GM23338 (cell line): ENCODE measurements around the gene REPS1.

Experiments used
- CTCF ChIP-seq, 2 experiments: fragments of 200-600 bp in 1 of 2; sonication (generic) in 1 of 2; conservative IDR thresholded peaks; 2 replicates each; pipeline versions ENCODE4 v1.5.1 to v1.6.1; 2016 to 2017; ENCODE audit warnings: antibody characterized with exemption in 2 of 2, low read depth in 2 of 2, mild to moderate bottlenecking in 2 of 2, moderate library complexity in 1 of 2
- EZH2 ChIP-seq: fragments of 200-600 bp; sonication (generic); IDR thresholded peaks from one replicate; pipeline ENCODE4 v1.8.0; 2017; ENCODE audit warnings: antibody characterized with exemption, mild to moderate bottlenecking, low read depth; ENCODE audit not compliant: unreplicated experiment
- EZH2phosphoT487 ChIP-seq: fragments of 200-600 bp; sonication (generic); IDR thresholded peaks from one replicate; pipeline ENCODE4 v1.8.1; 2018; ENCODE audit warnings: antibody characterized with exemption; ENCODE audit not compliant: unreplicated experiment
- POLR2AphosphoS5 ChIP-seq: IDR thresholded peaks from 2 replicates; pipeline ENCODE4 v1.6.1; 2016; ENCODE audit warnings: antibody characterized with exemption, low read depth
- TF ChIP-seq, protein P1 (sequence below): IDR thresholded peaks from 2 replicates; pipeline ENCODE4 v1.6.1; 2016; ENCODE audit warnings: antibody characterized with exemption
- TF ChIP-seq, protein P2 (sequence below): IDR thresholded peaks from one replicate; pipeline ENCODE4 v1.6.1; 2018; ENCODE audit warnings: antibody characterized with exemption; ENCODE audit not compliant: unreplicated experiment

DNA sequence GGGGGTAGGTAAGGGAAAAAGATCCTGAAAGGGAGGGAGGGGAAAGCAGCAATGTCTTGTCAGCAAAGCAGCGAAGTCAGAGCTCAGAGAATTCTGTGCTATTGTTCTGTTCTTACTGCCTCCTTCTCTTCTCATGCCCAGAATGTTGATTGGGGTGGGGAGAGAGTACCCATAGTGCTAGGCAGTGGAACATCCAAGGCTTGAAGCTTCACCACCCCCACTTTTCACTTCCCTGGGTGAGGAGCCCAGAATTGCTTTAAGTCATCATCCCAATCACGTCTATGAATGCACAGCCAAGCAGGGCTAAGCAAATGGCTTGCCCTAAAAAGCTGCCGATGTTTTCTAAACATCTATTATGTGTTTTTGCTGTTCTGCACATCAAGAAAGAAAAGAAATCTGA, 16.5 kb downstream of the REPS1 start:
- no peak for TF ChIP-seq CTCF (conservative IDR thresholded peaks at IDR 0.05; ENCODE audit: low read depth in 2 of 2)
- TF ChIP-seq POLR2AphosphoS5 = no peak
- TF ChIP-seq EZH2 = no peak
- TF ChIP-seq EZH2phosphoT487 = no peak
- TF ChIP-seq, protein P1, sequence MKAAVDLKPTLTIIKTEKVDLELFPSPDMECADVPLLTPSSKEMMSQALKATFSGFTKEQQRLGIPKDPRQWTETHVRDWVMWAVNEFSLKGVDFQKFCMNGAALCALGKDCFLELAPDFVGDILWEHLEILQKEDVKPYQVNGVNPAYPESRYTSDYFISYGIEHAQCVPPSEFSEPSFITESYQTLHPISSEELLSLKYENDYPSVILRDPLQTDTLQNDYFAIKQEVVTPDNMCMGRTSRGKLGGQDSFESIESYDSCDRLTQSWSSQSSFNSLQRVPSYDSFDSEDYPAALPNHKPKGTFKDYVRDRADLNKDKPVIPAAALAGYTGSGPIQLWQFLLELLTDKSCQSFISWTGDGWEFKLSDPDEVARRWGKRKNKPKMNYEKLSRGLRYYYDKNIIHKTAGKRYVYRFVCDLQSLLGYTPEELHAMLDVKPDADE = no peak
- TF ChIP-seq, protein P2, sequence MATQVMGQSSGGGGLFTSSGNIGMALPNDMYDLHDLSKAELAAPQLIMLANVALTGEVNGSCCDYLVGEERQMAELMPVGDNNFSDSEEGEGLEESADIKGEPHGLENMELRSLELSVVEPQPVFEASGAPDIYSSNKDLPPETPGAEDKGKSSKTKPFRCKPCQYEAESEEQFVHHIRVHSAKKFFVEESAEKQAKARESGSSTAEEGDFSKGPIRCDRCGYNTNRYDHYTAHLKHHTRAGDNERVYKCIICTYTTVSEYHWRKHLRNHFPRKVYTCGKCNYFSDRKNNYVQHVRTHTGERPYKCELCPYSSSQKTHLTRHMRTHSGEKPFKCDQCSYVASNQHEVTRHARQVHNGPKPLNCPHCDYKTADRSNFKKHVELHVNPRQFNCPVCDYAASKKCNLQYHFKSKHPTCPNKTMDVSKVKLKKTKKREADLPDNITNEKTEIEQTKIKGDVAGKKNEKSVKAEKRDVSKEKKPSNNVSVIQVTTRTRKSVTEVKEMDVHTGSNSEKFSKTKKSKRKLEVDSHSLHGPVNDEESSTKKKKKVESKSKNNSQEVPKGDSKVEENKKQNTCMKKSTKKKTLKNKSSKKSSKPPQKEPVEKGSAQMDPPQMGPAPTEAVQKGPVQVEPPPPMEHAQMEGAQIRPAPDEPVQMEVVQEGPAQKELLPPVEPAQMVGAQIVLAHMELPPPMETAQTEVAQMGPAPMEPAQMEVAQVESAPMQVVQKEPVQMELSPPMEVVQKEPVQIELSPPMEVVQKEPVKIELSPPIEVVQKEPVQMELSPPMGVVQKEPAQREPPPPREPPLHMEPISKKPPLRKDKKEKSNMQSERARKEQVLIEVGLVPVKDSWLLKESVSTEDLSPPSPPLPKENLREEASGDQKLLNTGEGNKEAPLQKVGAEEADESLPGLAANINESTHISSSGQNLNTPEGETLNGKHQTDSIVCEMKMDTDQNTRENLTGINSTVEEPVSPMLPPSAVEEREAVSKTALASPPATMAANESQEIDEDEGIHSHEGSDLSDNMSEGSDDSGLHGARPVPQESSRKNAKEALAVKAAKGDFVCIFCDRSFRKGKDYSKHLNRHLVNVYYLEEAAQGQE = no peak
